Lower leg skin (tissue), 4 donors: ENCODE data around the gene WEE2. TPM values are rescaled to one million over a fixed set of nuclear protein-coding genes. Genes with fewer than 3 reads are reported as not detected.
"Not testable (repeated sequence)": the region's sequence is repeated elsewhere in the genome, so short reads cannot be mapped to it uniquely, and the experiment has no call there.

ENCODE experiments used
- DNase-seq, 2 donors: peaks; one replicate each; pipeline ENCODE4 v3.0.0-alpha.2; 2019; ENCODE audit warnings: low spot score in 2 of 2
- H3K4me3 ChIP-seq: fragments of 200-600 bp; sonication (generic); 2 replicates; pipeline ENCODE4 v1.5.1; 2017; ENCODE audit warnings: mild to moderate bottlenecking, low read depth; ENCODE audit not compliant: poor library complexity, severe bottlenecking
- POLR2A ChIP-seq, 2 donors: fragments of 450-650 bp; IDR thresholded peaks; one replicate each; pipeline ENCODE4 v1.6.1; 2016 to 2017; ENCODE audit warnings: antibody characterized with exemption in 2 of 2, mild to moderate bottlenecking in 1 of 2, moderate library complexity in 1 of 2
- WGBS, 2 donors: methylation state at CpG; one replicate each; pipeline ENCODE4 v1.1.5; 2018; 5-methylcytosine and 5-hydroxymethylcytosine counted together
- intact Hi-C: fragments of 100-400 bp; cut with DNase I; formaldehyde crosslinking; loops from one replicate; pipeline ENCODE4 v1.15.0; 2023; ENCODE audit warnings: low total_unique reads
- total RNA-seq, 4 donors: library from RNA; depleted of rRNA; stranded (reverse); fragments of >200 nt; gene quantifications; one replicate each; pipeline ENCODE4 v1.1.0, GENCODE V29; 2016
- TF ChIP-seq, protein P1 (sequence below), 3 donors: fragments of 450-650 bp; IDR thresholded peaks; one replicate each; pipeline ENCODE4 v1.5.1; 2016; ENCODE audit warnings: antibody characterized with exemption in 3 of 3, mild to moderate bottlenecking in 3 of 3, moderate library complexity in 2 of 3

Gene WEE2
- total RNA-seq, 4 donors from 2014 or later = not detected

DNA sequence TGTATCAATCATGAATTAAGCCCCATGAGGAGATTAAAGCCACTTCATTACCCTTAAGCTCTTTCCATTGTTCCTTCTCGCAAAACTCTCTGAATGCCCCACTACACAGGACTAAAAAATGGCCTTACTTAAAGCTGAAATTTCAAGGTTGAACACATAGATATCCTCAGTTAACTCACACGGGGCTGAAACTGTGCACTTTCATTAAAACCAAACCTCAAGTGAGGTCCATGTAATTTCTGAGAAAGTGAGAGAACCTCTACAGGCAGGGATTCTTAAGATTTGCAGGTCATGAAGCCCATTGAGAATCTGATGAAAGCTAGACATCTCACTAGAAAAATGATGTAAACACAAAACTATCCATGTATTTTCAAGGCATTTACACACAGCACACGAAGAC lies 22.1 kb upstream of the WEE2 start:
- no peak overlapping the region for H3K4me3 ChIP-seq
- no peak for DNase-seq
- intact Hi-C loops = no loop called here
- 93 to 97% methylated on average over 3 of the region's 3 CpGs for WGBS, 2 donors
- TF ChIP-seq, protein P1, sequence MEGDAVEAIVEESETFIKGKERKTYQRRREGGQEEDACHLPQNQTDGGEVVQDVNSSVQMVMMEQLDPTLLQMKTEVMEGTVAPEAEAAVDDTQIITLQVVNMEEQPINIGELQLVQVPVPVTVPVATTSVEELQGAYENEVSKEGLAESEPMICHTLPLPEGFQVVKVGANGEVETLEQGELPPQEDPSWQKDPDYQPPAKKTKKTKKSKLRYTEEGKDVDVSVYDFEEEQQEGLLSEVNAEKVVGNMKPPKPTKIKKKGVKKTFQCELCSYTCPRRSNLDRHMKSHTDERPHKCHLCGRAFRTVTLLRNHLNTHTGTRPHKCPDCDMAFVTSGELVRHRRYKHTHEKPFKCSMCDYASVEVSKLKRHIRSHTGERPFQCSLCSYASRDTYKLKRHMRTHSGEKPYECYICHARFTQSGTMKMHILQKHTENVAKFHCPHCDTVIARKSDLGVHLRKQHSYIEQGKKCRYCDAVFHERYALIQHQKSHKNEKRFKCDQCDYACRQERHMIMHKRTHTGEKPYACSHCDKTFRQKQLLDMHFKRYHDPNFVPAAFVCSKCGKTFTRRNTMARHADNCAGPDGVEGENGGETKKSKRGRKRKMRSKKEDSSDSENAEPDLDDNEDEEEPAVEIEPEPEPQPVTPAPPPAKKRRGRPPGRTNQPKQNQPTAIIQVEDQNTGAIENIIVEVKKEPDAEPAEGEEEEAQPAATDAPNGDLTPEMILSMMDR (IDR thresholded peaks at IDR 0.05) = no peak
- TF ChIP-seq POLR2A (IDR thresholded peaks at IDR 0.05) = no peak

DNA sequence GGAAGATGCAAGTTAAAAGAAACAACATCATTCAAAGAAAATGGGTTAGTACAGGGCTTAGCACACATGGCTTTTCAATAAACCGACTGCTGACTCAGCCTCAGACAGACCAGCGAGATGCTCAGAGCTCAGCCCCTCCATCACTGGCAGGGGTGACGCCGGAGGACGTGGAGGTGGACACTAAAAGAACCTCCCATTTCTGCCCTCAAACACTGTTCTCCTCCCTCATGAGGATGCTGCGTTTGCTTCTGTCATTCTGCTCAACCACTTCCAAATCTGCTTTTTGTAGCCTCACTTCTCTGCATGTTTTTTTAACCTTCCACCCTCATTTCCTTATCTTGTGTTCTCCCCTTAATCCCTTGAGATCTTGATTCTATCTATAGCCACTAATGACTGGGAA lies 21.5 kb upstream of the WEE2 start:
- TF ChIP-seq, protein P1 (IDR thresholded peaks at IDR 0.05) = no peak
- TF ChIP-seq POLR2A (IDR thresholded peaks at IDR 0.05) = no peak
- DNase-seq = no peak
- intact Hi-C loops = no loop called here
- 69 to 74% methylated on average over 6 of the region's 6 CpGs for WGBS, 2 donors
- no peak overlapping the region for H3K4me3 ChIP-seq

DNA sequence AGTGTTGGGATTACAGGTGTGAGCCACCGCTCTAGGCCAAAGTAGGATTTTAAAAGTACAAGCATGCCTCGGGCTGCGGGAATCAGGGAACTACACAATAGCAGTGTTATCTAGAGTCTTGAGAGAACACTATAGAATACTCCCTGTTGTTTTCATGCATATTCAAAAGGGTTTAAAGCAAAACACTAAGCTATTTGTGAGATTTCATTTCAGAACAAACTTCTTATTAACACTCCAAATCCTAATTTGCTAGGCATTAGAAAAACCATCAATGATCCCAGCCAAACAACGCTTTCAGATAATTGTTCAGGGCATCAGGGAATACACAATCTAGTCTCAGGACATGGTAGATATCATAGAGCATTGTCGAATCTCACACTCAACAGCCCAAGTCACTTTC lies 20.1 kb upstream of the WEE2 start:
- intact Hi-C loops = no loop called here
- no peak for TF ChIP-seq POLR2A (IDR thresholded peaks at IDR 0.05)
- TF ChIP-seq, protein P1 (IDR thresholded peaks at IDR 0.05) = no peak
- WGBS, 2 donors = 98% methylated on average over 5 of the region's 5 CpGs
- no peak for DNase-seq
- no peak overlapping the region for H3K4me3 ChIP-seq

DNA sequence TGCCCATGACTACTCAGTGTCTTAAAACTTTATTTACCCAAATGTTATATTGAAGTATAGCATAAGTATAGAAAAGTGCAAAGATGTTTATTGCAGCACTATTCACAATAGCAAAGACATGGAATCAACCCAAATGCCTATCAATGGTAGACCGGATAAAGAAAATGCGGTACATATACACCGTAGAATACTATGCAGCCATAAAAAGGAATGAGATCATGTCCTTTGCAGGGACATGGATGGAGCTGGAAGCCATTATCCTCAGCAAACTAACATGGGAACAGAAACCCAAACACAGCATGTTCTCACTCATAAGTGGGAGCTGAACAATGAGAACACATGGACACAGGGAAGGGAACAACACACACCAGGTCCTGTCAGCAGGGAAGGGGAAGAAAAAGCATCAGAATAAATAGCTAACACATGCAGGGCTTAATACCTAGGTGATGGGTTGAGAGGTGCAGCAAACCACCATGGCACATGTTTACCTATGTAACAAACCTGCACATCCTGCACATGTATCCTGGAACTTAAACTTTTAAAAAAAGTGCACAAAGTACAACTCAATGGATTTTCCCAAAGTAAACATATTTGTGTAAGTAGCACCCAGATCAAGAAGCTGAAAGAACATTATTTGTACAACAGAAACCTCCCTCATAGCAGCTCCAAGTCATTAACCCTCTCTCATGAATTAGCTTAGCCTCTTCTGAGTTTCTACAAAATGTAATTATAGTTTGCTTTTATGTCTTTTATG lies 18.9 kb upstream of the WEE2 start:
- WGBS, 2 donors = 93 to 97% methylated on average over 3 of the region's 3 CpGs
- H3K4me3 ChIP-seq, DNase-seq, intact Hi-C loops: not testable (repeated sequence)

DNA sequence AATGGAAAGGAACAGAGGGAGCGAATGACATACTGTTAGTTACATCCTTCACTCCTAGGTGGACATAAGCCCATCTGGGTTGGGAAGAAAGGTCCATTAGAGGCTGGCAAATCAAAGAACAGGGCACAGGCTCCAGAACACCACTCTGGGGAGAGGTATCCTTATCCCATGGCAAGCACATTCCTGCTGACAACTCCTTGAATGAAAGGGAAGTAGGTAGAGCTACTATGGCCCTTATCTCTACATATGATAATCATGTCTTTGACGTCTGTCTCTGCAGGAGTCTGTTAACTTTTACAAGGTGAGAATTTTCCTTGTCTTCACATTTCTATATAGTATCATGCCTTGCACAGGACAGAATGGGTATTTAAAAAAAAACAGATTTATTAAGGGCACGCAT lies 16.6 kb upstream of the WEE2 start:
- intact Hi-C loops = no loop called here
- no peak overlapping the region for H3K4me3 ChIP-seq
- no peak for DNase-seq
- TF ChIP-seq, protein P1 (IDR thresholded peaks at IDR 0.05) = no peak
- no peak for TF ChIP-seq POLR2A (IDR thresholded peaks at IDR 0.05)
- WGBS, 2 donors = 88 to 91% methylated on average over 3 of the region's 3 CpGs

DNA sequence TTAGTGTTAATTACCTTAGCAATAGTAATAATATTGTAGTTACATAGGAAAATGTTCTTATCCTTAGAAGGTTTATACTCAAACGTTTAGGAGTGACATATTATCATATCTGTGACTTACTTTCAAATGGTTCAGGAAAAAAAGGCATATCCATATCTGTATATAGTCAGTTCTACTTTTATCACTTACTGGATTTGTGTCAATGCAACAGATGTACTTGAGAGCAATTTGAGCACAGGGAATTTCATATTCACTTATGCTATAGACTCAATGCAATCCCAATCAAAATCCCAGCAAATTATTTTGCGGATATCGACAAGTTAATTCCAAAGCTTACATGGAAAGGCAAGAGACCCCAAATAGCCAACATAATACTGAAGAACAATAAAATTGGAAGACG lies 16.2 kb upstream of the WEE2 start:
- WGBS, 2 donors = 86 to 90% methylated on average over 4 of the region's 4 CpGs
- no peak overlapping the region for H3K4me3 ChIP-seq
- intact Hi-C loops = no loop called here
- no peak for DNase-seq
- TF ChIP-seq, protein P1 (IDR thresholded peaks at IDR 0.05) = no peak
- TF ChIP-seq POLR2A (IDR thresholded peaks at IDR 0.05) = no peak
